Measurements from ENCODE around the gene IDNK. TPM values are rescaled to one million over a fixed set of nuclear protein-coding genes. Genes with fewer than 3 reads are reported as not detected.

IDNK gene
- total RNA-seq, 4 donors from 2014 or later: 2.7 to 4.6 (median 3.0) TPM

DNA sequence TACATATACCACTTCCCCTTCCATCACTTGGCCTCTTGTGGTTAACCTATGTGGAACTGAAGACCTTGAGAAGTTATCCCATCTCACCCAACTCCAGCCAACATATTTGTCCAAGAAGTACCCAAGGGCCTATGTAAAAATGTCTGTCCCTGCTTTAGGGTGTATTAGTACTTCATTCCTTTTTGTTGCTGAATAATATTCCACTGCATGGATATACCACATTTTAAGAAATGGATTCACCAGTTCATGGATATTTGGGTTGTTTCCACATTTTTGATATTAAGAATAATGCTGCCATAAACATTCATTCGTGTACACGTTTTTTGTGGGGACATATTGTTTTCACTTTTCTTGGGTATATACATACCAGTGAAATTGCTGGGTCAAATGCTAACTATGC is 28.6 kb downstream of the IDNK start:
- 90 to 94% methylated on average over 2 of the region's 2 CpGs for WGBS, 2 donors
- peaks cover 0 to 78% (median 0%) of the 10 kb centered on the region in 3 donors for H3K36me3 ChIP-seq
- no peak for DNase-seq (ENCODE audit: low spot score in 2 of 2)

GRCh38 chr9:83652433-83652832 is 29.5 kb downstream of the IDNK start:
- H3K9me3 ChIP-seq: no peaks in the 10 kb centered on the region
- WGBS, 2 donors: 97 to 100% methylated on average over 1 of the region's 1 CpG
- H3K36me3 ChIP-seq: peaks cover 0 to 78% (median 0%) of the 10 kb centered on the region in 3 donors
- no peak overlapping the region for H3K27ac ChIP-seq
- no peaks in the 10 kb centered on the region for H3K27me3 ChIP-seq
- TF ChIP-seq EP300 (IDR thresholded peaks at IDR 0.05) (no peak), CTCF (IDR thresholded peaks at IDR 0.05) (no peak), POLR2A (IDR thresholded peaks at IDR 0.05) (no peak)
- H3K4me3 ChIP-seq: no peak overlapping the region
- no peak for DNase-seq (ENCODE audit: low spot score in 2 of 2)
- H3K4me1 ChIP-seq: no peaks in the 10 kb centered on the region

More for the DNA sequence above, 28.6 kb downstream of the IDNK start:
- Histone ChIP-seq H3K27ac (no peak overlapping the region), H3K27me3 (no peaks in the 10 kb centered on the region), H3K4me3 (no peak overlapping the region), H3K9me3 (no peaks in the 10 kb centered on the region), H3K4me1 (no peaks in the 10 kb centered on the region)
- no peak for TF ChIP-seq EP300 (IDR thresholded peaks at IDR 0.05)
- no peak for TF ChIP-seq POLR2A (IDR thresholded peaks at IDR 0.05)

- Histone ChIP-seq H3K27ac (no peak overlapping the region), H3K9me3 (no peaks in the 10 kb centered on the region), H3K36me3 (peaks cover 0 to 91% (median 0%) of the 10 kb centered on the region in 3 donors), H3K4me1 (no peaks in the 10 kb centered on the region), H3K27me3 (no peaks in the 10 kb centered on the region), H3K4me3 (no peak overlapping the region)
- 69 to 88% methylated on average over 1 of the region's 1 CpG for WGBS, 2 donors
- no peak for DNase-seq (ENCODE audit: low spot score in 2 of 2)
- TF ChIP-seq CTCF (IDR thresholded peaks at IDR 0.05) (no peak), EP300 (IDR thresholded peaks at IDR 0.05) (no peak), POLR2A (IDR thresholded peaks at IDR 0.05) (no peak)
Observed at GRCh38 chr9:83655433-83655832, 32.5 kb downstream of the IDNK start.

DNA sequence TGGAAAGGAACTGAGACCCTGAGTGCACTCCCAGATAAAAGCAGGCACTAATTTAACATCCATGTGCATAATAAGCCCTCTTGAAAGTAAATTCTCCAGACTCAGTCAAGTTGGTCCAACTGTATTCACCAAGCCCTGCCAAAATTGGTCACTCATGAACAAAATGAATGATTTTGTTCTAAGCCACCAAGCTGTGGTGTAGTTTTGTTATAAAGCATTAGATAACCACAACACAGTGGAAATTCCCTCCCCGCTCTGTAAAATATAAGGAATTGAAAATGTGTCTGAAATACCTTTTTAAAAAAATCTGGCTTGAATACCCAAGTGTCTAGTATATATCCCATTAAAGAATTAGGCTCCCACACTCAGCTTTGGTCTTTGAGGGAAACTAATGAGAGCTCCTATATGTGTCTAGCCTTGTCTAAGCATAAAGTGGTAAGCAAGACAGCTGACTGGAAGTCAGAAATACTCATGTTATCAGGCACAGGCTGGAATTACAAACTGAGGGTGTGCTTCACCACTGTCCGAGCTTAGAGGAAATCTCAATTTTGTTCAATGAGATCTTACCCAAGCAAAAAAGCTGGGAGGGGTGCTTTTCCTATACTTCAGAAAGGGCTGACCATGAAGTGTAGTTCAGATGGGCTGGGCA is 33.2 kb downstream of the IDNK start:
- Histone ChIP-seq H3K4me1 (no peaks in the 10 kb centered on the region), H3K27ac (no peak overlapping the region), H3K4me3 (no peak overlapping the region), H3K9me3 (no peaks in the 10 kb centered on the region), H3K36me3 (peaks cover 0 to 88% (median 0%) of the 10 kb centered on the region in 3 donors), H3K27me3 (no peaks in the 10 kb centered on the region)
- DNase-seq (ENCODE audit: low spot score in 2 of 2): no peak
- no peak for TF ChIP-seq POLR2A (IDR thresholded peaks at IDR 0.05)
- TF ChIP-seq CTCF (IDR thresholded peaks at IDR 0.05): no peak
- TF ChIP-seq EP300 (IDR thresholded peaks at IDR 0.05): no peak
- WGBS, 2 donors: 94 to 96% methylated on average over 2 of the region's 2 CpGs

DNA sequence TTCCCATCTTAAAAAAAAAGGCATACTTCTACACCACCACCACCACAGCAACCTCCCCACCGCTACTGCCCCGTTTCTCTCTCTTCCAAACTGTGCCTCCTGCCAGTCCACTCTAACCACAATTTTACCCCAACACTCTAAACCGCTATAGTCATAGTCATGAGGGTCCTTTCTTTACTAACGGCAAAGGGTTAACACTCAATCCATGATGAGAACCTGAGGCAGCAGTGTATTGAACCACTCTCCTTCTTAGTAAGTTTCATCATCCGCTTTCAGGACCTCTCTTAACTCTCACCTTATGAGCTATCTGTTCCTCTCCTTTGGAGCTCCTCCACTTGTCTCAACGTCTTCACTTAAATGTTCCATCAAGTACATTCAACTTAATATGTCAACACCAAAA is 34.0 kb downstream of the IDNK start:
- TF ChIP-seq EP300 (IDR thresholded peaks at IDR 0.05) (no peak), CTCF (IDR thresholded peaks at IDR 0.05) (no peak)
- H3K4me3 ChIP-seq: no peak overlapping the region
- 78 to 89% methylated on average over 6 of the region's 6 CpGs for WGBS, 2 donors
- DNase-seq (ENCODE audit: low spot score in 2 of 2): no peak
- peaks cover 0 to 88% (median 6%) of the 10 kb centered on the region in 3 donors for H3K36me3 ChIP-seq
- H3K27ac ChIP-seq: no peak overlapping the region
- H3K9me3 ChIP-seq: no peaks in the 10 kb centered on the region
- H3K4me1 ChIP-seq: no peaks in the 10 kb centered on the region
- no peaks in the 10 kb centered on the region for H3K27me3 ChIP-seq
